ENCODE data around the gene FBH1. TPM values are rescaled to one million over a fixed set of nuclear protein-coding genes. Genes with fewer than 3 reads are reported as not detected.

The FBH1 gene
- total and polyA plus RNA-seq, 2 experiments from 2014 or later, result 62.5 to 90.8 TPM

- Histone ChIP-seq H3K4me2 (no peak overlapping the region), H3K27ac (ENCODE audit: low read depth) (no peak overlapping the region), H3K4me1 (ENCODE audit: insufficient read depth) (no peaks in the 10 kb centered on the region), H4K20me1 (replicated peaks; ENCODE audit: insufficient read depth) (no peaks in the 10 kb centered on the region), H2AFZ (no peak overlapping the region), H3K9me2 (ENCODE audit: insufficient read depth) (no peaks in the 10 kb centered on the region), H3K27me3 (ENCODE audit: insufficient read depth) (no peaks in the 10 kb centered on the region), H3K79me2 (replicated peaks; ENCODE audit: insufficient read depth) (no peaks in the 10 kb centered on the region), H3K36me3 (ENCODE audit: insufficient read depth) (peaks cover 53% of the 10 kb centered on the region), H3K4me3 (no peak overlapping the region), H3F3A (replicated peaks; ENCODE audit: low read depth) (no peaks in the 10 kb centered on the region)
- Mint-ChIP-seq H3K27me3 (ENCODE audit: insufficient read depth, low read depth, poor library complexity) (no peaks in the 10 kb centered on the region), H3K36me3 (ENCODE audit: low read depth) (peaks cover 75% of the 10 kb centered on the region), H3K4me3 (no peak overlapping the region), H3K9me3 (no peaks in the 10 kb centered on the region), H3K4me1 (no peaks in the 10 kb centered on the region), H3K27ac (no peak overlapping the region)
- ATAC-seq (no peak), DNase-seq (ENCODE audit: low spot score) (no peak)
- TF ChIP-seq ZNF114 (CRISPR knock-in tag; IDR thresholded peaks at IDR 0.05) (no peak), STAT1 (IDR thresholded peaks at IDR 0.05; ENCODE audit: unreplicated experiment) (no peak), EZH2phosphoT487 (IDR thresholded peaks at IDR 0.05; ENCODE audit: unreplicated experiment) (no peak), CREB1 (CRISPR knock-in tag; IDR thresholded peaks at IDR 0.05; ENCODE audit: low read depth) (no peak), REST (IDR thresholded peaks at IDR 0.05; ENCODE audit: unreplicated experiment) (no peak), NANOG (IDR thresholded peaks at IDR 0.05; ENCODE audit: borderline replicate concordance) (no peak), EZH2 (IDR thresholded peaks at IDR 0.05; ENCODE audit: low read depth, unreplicated experiment) (no peak), POLR2AphosphoS5 (IDR thresholded peaks at IDR 0.05; ENCODE audit: low read depth) (no peak), JUNB (IDR thresholded peaks at IDR 0.05; ENCODE audit: unreplicated experiment) (no peak), ZNF331 (CRISPR knock-in tag; IDR thresholded peaks at IDR 0.05; ENCODE audit: low read depth) (no peak)
- TF ChIP-seq, protein P1, sequence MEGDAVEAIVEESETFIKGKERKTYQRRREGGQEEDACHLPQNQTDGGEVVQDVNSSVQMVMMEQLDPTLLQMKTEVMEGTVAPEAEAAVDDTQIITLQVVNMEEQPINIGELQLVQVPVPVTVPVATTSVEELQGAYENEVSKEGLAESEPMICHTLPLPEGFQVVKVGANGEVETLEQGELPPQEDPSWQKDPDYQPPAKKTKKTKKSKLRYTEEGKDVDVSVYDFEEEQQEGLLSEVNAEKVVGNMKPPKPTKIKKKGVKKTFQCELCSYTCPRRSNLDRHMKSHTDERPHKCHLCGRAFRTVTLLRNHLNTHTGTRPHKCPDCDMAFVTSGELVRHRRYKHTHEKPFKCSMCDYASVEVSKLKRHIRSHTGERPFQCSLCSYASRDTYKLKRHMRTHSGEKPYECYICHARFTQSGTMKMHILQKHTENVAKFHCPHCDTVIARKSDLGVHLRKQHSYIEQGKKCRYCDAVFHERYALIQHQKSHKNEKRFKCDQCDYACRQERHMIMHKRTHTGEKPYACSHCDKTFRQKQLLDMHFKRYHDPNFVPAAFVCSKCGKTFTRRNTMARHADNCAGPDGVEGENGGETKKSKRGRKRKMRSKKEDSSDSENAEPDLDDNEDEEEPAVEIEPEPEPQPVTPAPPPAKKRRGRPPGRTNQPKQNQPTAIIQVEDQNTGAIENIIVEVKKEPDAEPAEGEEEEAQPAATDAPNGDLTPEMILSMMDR (conservative IDR thresholded peaks at IDR 0.05; ENCODE audit: low read depth in 2 of 2), result no peak
- TF ChIP-seq, protein P2, sequence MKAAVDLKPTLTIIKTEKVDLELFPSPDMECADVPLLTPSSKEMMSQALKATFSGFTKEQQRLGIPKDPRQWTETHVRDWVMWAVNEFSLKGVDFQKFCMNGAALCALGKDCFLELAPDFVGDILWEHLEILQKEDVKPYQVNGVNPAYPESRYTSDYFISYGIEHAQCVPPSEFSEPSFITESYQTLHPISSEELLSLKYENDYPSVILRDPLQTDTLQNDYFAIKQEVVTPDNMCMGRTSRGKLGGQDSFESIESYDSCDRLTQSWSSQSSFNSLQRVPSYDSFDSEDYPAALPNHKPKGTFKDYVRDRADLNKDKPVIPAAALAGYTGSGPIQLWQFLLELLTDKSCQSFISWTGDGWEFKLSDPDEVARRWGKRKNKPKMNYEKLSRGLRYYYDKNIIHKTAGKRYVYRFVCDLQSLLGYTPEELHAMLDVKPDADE (IDR thresholded peaks at IDR 0.05), result no peak
- TF ChIP-seq, protein P3, sequence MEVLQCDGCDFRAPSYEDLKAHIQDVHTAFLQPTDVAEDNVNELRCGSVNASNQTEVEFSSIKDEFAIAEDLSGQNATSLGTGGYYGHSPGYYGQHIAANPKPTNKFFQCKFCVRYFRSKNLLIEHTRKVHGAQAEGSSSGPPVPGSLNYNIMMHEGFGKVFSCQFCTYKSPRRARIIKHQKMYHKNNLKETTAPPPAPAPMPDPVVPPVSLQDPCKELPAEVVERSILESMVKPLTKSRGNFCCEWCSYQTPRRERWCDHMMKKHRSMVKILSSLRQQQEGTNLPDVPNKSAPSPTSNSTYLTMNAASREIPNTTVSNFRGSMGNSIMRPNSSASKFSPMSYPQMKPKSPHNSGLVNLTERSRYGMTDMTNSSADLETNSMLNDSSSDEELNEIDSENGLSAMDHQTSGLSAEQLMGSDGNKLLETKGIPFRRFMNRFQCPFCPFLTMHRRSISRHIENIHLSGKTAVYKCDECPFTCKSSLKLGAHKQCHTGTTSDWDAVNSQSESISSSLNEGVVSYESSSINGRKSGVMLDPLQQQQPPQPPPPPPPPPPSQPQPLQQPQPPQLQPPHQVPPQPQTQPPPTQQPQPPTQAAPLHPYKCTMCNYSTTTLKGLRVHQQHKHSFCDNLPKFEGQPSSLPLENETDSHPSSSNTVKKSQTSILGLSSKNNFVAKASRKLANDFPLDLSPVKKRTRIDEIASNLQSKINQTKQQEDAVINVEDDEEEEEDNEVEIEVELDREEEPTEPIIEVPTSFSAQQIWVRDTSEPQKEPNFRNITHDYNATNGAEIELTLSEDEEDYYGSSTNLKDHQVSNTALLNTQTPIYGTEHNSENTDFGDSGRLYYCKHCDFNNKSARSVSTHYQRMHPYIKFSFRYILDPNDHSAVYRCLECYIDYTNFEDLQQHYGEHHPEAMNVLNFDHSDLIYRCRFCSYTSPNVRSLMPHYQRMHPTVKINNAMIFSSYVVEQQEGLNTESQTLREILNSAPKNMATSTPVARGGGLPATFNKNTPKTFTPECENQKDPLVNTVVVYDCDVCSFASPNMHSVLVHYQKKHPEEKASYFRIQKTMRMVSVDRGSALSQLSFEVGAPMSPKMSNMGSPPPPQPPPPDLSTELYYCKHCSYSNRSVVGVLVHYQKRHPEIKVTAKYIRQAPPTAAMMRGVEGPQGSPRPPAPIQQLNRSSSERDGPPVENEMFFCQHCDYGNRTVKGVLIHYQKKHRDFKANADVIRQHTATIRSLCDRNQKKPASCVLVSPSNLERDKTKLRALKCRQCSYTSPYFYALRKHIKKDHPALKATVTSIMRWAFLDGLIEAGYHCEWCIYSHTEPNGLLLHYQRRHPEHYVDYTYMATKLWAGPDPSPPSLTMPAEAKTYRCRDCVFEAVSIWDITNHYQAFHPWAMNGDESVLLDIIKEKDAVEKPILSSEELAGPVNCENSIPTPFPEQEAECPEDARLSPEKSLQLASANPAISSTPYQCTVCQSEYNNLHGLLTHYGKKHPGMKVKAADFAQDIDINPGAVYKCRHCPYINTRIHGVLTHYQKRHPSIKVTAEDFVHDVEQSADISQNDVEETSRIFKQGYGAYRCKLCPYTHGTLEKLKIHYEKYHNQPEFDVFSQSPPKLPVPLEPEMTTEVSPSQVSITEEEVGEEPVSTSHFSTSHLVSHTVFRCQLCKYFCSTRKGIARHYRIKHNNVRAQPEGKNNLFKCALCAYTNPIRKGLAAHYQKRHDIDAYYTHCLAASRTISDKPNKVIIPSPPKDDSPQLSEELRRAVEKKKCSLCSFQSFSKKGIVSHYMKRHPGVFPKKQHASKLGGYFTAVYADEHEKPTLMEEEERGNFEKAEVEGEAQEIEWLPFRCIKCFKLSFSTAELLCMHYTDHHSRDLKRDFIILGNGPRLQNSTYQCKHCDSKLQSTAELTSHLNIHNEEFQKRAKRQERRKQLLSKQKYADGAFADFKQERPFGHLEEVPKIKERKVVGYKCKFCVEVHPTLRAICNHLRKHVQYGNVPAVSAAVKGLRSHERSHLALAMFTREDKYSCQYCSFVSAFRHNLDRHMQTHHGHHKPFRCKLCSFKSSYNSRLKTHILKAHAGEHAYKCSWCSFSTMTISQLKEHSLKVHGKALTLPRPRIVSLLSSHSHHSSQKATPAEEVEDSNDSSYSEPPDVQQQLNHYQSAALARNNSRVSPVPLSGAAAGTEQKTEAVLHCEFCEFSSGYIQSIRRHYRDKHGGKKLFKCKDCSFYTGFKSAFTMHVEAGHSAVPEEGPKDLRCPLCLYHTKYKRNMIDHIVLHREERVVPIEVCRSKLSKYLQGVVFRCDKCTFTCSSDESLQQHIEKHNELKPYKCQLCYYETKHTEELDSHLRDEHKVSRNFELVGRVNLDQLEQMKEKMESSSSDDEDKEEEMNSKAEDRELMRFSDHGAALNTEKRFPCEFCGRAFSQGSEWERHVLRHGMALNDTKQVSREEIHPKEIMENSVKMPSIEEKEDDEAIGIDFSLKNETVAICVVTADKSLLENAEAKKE (CRISPR knock-in tag; IDR thresholded peaks at IDR 0.05), result no peak
Observed at GRCh38 chr10:5929442-5929841, 39.4 kb downstream of the FBH1 start.
